T-cell (primary cell): ENCODE results near the gene ZNF362. TPM values are rescaled to one million over a fixed set of nuclear protein-coding genes. Genes with fewer than 3 reads are reported as not detected.

Experiments used
- ATAC-seq, 4 experiments: fragments of 200-7000 bp in 3 of 4; fragments of 150-1000 bp in 1 of 4; cut with Tn5 transposase; replicated peaks in 1 of 4; 1 replicate in 3 of 4; 2 replicates in 1 of 4; pipeline ENCODE4 v1.10.0; 2021; ENCODE audit warnings: moderate library complexity in 3 of 4, mild to moderate bottlenecking in 2 of 4, moderate number of reproducible peaks in 1 of 4
- CTCF ChIA-PET, 2 donors: fragments of 300-600 bp; sonication (Branson Sonifier 250); formaldehyde crosslinking; loops; one replicate each; lab custom pipeline; 2022; ENCODE audit warnings: antibody characterized with exemption in 2 of 2; lab: Charles Lee
- POLR2A ChIA-PET, 2 donors: fragments of 300-600 bp; sonication (Branson Sonifier 250); formaldehyde crosslinking; loops; one replicate each; lab custom pipeline; 2022; ENCODE audit warnings: antibody characterized with exemption in 2 of 2; lab: Charles Lee
- DNase-seq, 35 experiments: peaks; one replicate each; pipeline versions ENCODE4 v3.0.0 to v3.0.0-alpha.2; 2013 to 2023
- H3K27ac ChIP-seq: one replicate; pipeline ENCODE4 v1.5.1; 2013; ENCODE audit warnings: low read length
- H3K27me3 ChIP-seq, 2 experiments: replicated peaks in 1 of 2; 1 replicate in 1 of 2; 2 replicates in 1 of 2; pipeline versions ENCODE4 v1.6.1 to v1.7.0; 2013; ENCODE audit warnings: low read length in 1 of 2, mixed read lengths in 1 of 2; ENCODE audit not compliant: control insufficient read depth in 2 of 2, insufficient read depth in 2 of 2; ENCODE audit errors: extremely low read depth in 1 of 2
- H3K36me3 ChIP-seq, 2 donors: 1 replicate in 1 of 2; 2 replicates in 1 of 2; pipeline versions ENCODE4 v1.6.1 to v1.7.0; 2013; ENCODE audit warnings: low read length in 1 of 2; ENCODE audit not compliant: control insufficient read depth in 2 of 2, insufficient read depth in 1 of 2; ENCODE audit errors: extremely low read depth in 1 of 2
- H3K4me1 ChIP-seq, 2 experiments: 1 replicate in 1 of 2; 2 replicates in 1 of 2; pipeline versions ENCODE4 v1.6.1 to v1.7.0; 2013; ENCODE audit warnings: low read length in 2 of 2, mixed read lengths in 1 of 2; ENCODE audit not compliant: insufficient read depth in 2 of 2, control insufficient read depth in 1 of 2; ENCODE audit errors: extremely low read depth in 1 of 2
- H3K4me3 ChIP-seq, 2 donors: 1 replicate in 1 of 2; 2 replicates in 1 of 2; pipeline versions ENCODE4 v1.5.1 to v1.7.0; 2013; ENCODE audit warnings: mild to moderate bottlenecking in 2 of 2, low read length in 1 of 2, moderate library complexity in 1 of 2; ENCODE audit not compliant: control insufficient read depth in 1 of 2; ENCODE audit errors: extremely low read depth in 1 of 2
- H3K9me3 ChIP-seq: 2 replicates; pipeline ENCODE4 v1.7.0; 2013
- H3K27ac Mint-ChIP-seq, 2 donors: one replicate each; pipeline ENCODE4 v1.8.0; 2020 to 2021; ENCODE audit warnings: mild to moderate bottlenecking in 2 of 2, mixed read lengths in 2 of 2
- H3K27me3 Mint-ChIP-seq, 2 donors: one replicate each; pipeline ENCODE4 v1.8.0; 2021 to 2022; ENCODE audit warnings: mixed read lengths in 2 of 2
- H3K36me3 Mint-ChIP-seq: one replicate; pipeline ENCODE4 v1.8.0; 2021; ENCODE audit warnings: mixed read lengths
- H3K4me1 Mint-ChIP-seq, 3 donors: one replicate each; pipeline ENCODE4 v1.8.0; 2020 to 2022; ENCODE audit warnings: mixed read lengths in 3 of 3, mild to moderate bottlenecking in 1 of 3
- H3K4me3 Mint-ChIP-seq, 3 donors: one replicate each; pipeline ENCODE4 v1.8.0; 2020 to 2022; ENCODE audit warnings: mild to moderate bottlenecking in 3 of 3, mixed read lengths in 3 of 3, moderate library complexity in 3 of 3
- H3K9me3 Mint-ChIP-seq, 3 donors: one replicate each; pipeline ENCODE4 v1.8.0; 2020 to 2022; ENCODE audit warnings: mixed read lengths in 3 of 3
- WGBS: methylation state at CpG from one replicate; pipeline ENCODE4 v1.1.5; 2013; ENCODE audit warnings: missing lambda C conversion rate; ENCODE audit not compliant: insufficient coverage; 5-methylcytosine and 5-hydroxymethylcytosine counted together
- total RNA-seq, 35 experiments: library from RNA in 6 of 35; stranded (reverse) in 6 of 35; fragments of 120-200 nt in 1 of 35; gene quantifications; one replicate each; pipeline versions ENCODE4 v1.2.1 to v1.2.4 and lab custom pipeline; 2013 to 2026

The ZNF362 gene
- total RNA-seq, 5 donors from 2014 or later (not counting 1 experiment from before 2014, with no cell fraction given), result 22.9 to 31.4 (median 24.5) TPM

DNA sequence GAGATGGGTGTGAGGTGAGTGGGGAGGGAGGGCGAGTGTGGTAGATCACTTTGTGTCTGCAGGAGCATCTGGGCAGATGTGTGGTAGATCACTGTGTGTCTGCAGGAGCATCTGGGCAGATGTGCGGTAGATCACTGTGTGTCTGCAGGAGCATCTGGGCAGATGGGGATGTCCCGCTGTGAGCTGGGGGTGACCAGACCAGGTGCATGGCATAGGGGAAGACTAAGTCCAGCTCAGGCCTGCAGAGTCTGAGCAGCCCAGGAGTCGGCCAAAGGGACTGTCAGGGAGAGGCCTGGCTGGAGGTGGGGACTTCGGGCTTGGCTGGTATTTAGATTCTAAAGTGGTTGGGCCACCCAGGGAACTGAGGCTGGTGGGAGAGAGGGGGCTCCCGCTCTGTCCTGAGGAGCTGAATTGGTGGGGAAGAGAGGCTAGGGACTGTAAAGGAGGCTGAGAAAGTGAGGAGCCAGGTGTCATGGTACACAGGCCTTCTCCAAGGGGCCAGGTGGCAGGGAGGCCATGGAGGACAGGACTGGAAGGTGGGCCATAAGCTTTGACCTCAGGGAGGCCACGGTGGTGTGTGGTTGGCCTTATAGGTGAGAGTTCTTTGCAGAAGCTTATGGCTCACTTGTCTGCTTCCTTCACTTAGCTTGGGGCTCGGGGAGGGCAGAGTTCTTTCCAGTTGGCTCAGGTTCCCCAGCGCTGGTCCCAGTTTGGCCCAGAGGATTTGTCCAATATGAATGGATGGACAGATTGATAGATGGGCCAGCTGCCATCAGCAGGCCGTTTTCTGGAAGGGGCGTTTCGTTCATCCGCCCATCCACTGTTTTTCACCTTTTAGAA, 15.6 kb downstream of the ZNF362 start:
- WGBS, result 99% methylated on average over 9 of the region's 13 CpGs
- Mint-ChIP-seq H3K4me1 (peaks cover 30 to 52% (median 30%) of the 10 kb centered on the region in 3 donors), H3K27ac (peak overlapping the region in 1 of 2 donors; percentile 23), H3K9me3 (no peaks in the 10 kb centered on the region), H3K36me3 (peaks cover 9% of the 10 kb centered on the region), H3K27me3 (no peaks in the 10 kb centered on the region), H3K4me3 (no peak overlapping the region)
- peak overlapping the region; percentile 69 for H3K27ac ChIP-seq
- CTCF ChIA-PET, result no interaction called here
- no peaks in the 10 kb centered on the region for H3K9me3 ChIP-seq
- H3K4me3 ChIP-seq, result no peak overlapping the region
- H3K36me3 ChIP-seq, result peaks cover 13 to 14% of the 10 kb centered on the region in 2 donors
- POLR2A ChIA-PET, result no interaction called here
- DNase-seq, result peak in 1 of 35 experiments; percentile 10
- ATAC-seq, result no peak
- H3K4me1 ChIP-seq, result peaks cover 3 to 36% of the 10 kb centered on the region in 2 experiments
- H3K27me3 ChIP-seq, result no peaks in the 10 kb centered on the region

- no peak overlapping the region for H3K4me3 Mint-ChIP-seq
- CTCF ChIA-PET, result no interaction called here
- Histone ChIP-seq H3K27me3 (no peaks in the 10 kb centered on the region), H3K27ac (peak overlapping the region; percentile 69), H3K4me1 (peaks cover 3 to 36% of the 10 kb centered on the region in 2 experiments), H3K9me3 (no peaks in the 10 kb centered on the region), H3K4me3 (no peak overlapping the region), H3K36me3 (peaks cover 13 to 19% of the 10 kb centered on the region in 2 donors)
- DNase-seq, result peak in 1 of 35 experiments; percentile 3
- WGBS, result 73% methylated on average over 3 of the region's 3 CpGs
- POLR2A ChIA-PET, result no interaction called here
- no peaks in the 10 kb centered on the region for H3K27me3 Mint-ChIP-seq
- H3K27ac Mint-ChIP-seq, result peak overlapping the region; percentile 76 to 91
- no peak for ATAC-seq
- peaks cover 14% of the 10 kb centered on the region for H3K36me3 Mint-ChIP-seq
- no peaks in the 10 kb centered on the region for H3K9me3 Mint-ChIP-seq
- peaks cover 30 to 50% (median 30%) of the 10 kb centered on the region in 3 donors for H3K4me1 Mint-ChIP-seq
Measured at GRCh38 chr1:33272509-33272908, 16.2 kb downstream of the ZNF362 start.

DNA sequence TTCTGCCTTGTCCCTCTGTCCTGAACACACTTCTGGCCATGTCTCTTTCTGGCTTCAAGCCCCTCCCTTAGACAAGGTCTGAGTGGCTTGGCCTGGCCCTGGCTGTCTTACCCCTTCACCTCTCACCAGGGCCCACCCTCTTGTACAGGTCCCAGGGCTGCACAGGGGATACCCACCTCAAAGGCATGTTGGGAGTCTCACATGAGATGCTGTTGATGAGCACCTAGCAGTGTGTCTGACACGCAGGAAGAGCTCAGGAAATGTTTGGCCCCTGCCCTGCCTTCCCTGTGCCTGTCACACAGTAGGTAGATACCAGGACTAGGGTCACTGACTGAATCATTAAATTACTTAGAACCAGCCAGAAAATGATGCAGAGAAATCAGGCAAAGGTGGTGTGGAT, 16.6 kb downstream of the ZNF362 start:
- H3K36me3 Mint-ChIP-seq, result peaks cover 17% of the 10 kb centered on the region
- DNase-seq, result peak in 1 of 35 experiments; percentile 10
- H3K9me3 ChIP-seq, result no peaks in the 10 kb centered on the region
- H3K4me3 ChIP-seq, result no peak overlapping the region
- no peak for ATAC-seq
- H3K27me3 Mint-ChIP-seq, result no peaks in the 10 kb centered on the region
- H3K4me3 Mint-ChIP-seq, result no peak overlapping the region
- H3K4me1 Mint-ChIP-seq, result peaks cover 30 to 46% (median 30%) of the 10 kb centered on the region in 3 donors
- H3K4me1 ChIP-seq, result peaks cover 3 to 36% of the 10 kb centered on the region in 2 experiments
- peak overlapping the region; percentile 76 to 91 for H3K27ac Mint-ChIP-seq
- H3K36me3 ChIP-seq, result peaks cover 13 to 23% of the 10 kb centered on the region in 2 donors
- ChIA-PET CTCF (no interaction called here), POLR2A (no interaction called here)
- H3K27ac ChIP-seq, result peak overlapping the region; percentile 69
- no peaks in the 10 kb centered on the region for H3K27me3 ChIP-seq
- 50% methylated on average over 1 of the region's 1 CpG for WGBS
- no peaks in the 10 kb centered on the region for H3K9me3 Mint-ChIP-seq

GRCh38 chr1:33273406-33273805, 17.1 kb downstream of the ZNF362 start:
- Histone ChIP-seq H3K27me3 (no peaks in the 10 kb centered on the region), H3K4me3 (no peak overlapping the region), H3K27ac (peak overlapping the region; percentile 69), H3K9me3 (no peaks in the 10 kb centered on the region), H3K4me1 (peaks cover 3 to 36% of the 10 kb centered on the region in 2 experiments), H3K36me3 (peaks cover 13 to 25% of the 10 kb centered on the region in 2 donors)
- H3K4me3 Mint-ChIP-seq, result no peak overlapping the region
- POLR2A ChIA-PET, result no interaction called here
- ATAC-seq, result peak; percentile 54 to 82 (median 58)
- peaks cover 30 to 42% (median 30%) of the 10 kb centered on the region in 3 donors for H3K4me1 Mint-ChIP-seq
- H3K9me3 Mint-ChIP-seq, result no peaks in the 10 kb centered on the region
- peak overlapping the region; percentile 76 to 91 for H3K27ac Mint-ChIP-seq
- H3K27me3 Mint-ChIP-seq, result no peaks in the 10 kb centered on the region
- CTCF ChIA-PET, result no interaction called here
- peak in 5 of 35 experiments; percentile 11 to 47 (median 18) for DNase-seq
- WGBS, result no CpG with 5 or more reads among the region's 3 CpGs
- peaks cover 17% of the 10 kb centered on the region for H3K36me3 Mint-ChIP-seq

DNA sequence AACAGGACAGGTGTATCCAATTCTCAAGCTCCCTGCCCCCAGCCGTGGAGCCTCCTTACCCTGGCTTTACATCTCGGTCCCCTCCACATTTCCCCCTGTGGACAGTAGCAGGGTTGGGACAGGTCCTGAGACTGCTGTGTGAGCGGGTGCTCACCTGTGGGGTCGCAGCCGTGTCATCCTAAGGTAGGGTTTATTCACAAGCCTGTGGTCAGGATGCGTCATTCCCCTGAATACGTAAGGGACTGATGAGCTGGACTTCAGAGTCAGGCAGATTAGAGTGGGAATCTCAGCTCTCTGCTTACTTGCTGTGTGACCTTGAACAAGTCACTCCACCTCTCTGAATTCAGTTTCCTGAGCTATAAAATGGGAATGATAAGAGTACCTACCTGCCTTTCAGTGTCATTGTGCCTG, 17.7 kb downstream of the ZNF362 start:
- Histone ChIP-seq H3K9me3 (no peaks in the 10 kb centered on the region), H3K4me1 (peaks cover 3 to 36% of the 10 kb centered on the region in 2 experiments), H3K27ac (peak overlapping the region; percentile 69), H3K36me3 (peaks cover 13 to 30% of the 10 kb centered on the region in 2 donors), H3K27me3 (no peaks in the 10 kb centered on the region), H3K4me3 (no peak overlapping the region)
- peak in 1 of 35 experiments; percentile 3 for DNase-seq
- POLR2A ChIA-PET, result no interaction called here
- Mint-ChIP-seq H3K36me3 (peaks cover 20% of the 10 kb centered on the region), H3K27me3 (no peaks in the 10 kb centered on the region), H3K9me3 (no peaks in the 10 kb centered on the region), H3K4me1 (peaks cover 30 to 42% (median 30%) of the 10 kb centered on the region in 3 donors), H3K4me3 (no peak overlapping the region), H3K27ac (peak overlapping the region in 1 of 2 donors; percentile 91)
- WGBS, result 92% methylated on average over 2 of the region's 7 CpGs
- no peak for ATAC-seq
- CTCF ChIA-PET, result interaction anchor here in 1 of 2 donors (0.6 kb wide), 1 partner anchor 193 kb away, joined by 3 read pairs; no protein-coding TSS in a partner anchor

GRCh38 chr1:33274446-33274845, 18.2 kb downstream of the ZNF362 start:
- Histone ChIP-seq H3K36me3 (peaks cover 13 to 32% of the 10 kb centered on the region in 2 donors), H3K27me3 (no peaks in the 10 kb centered on the region), H3K9me3 (no peaks in the 10 kb centered on the region), H3K4me3 (no peak overlapping the region), H3K27ac (no peak overlapping the region), H3K4me1 (peaks cover 3 to 36% of the 10 kb centered on the region in 2 experiments)
- WGBS, result no CpG with 5 or more reads among the region's 1 CpG
- Mint-ChIP-seq H3K36me3 (peaks cover 20% of the 10 kb centered on the region), H3K27ac (peak overlapping the region in 1 of 2 donors; percentile 3), H3K4me1 (peaks cover 30 to 42% (median 30%) of the 10 kb centered on the region in 3 donors), H3K4me3 (no peak overlapping the region), H3K9me3 (no peaks in the 10 kb centered on the region), H3K27me3 (no peaks in the 10 kb centered on the region)
- ATAC-seq (no peak), DNase-seq (peak in 1 of 35 experiments; percentile 2)
- ChIA-PET POLR2A (no interaction called here), CTCF (interaction anchor here in 1 of 2 donors (0.6 kb wide), 1 partner anchor 193 kb away, joined by 3 read pairs; no protein-coding TSS in a partner anchor)
